Measurements from ENCODE around the gene ULK2.

Gene ULK2

DNA sequence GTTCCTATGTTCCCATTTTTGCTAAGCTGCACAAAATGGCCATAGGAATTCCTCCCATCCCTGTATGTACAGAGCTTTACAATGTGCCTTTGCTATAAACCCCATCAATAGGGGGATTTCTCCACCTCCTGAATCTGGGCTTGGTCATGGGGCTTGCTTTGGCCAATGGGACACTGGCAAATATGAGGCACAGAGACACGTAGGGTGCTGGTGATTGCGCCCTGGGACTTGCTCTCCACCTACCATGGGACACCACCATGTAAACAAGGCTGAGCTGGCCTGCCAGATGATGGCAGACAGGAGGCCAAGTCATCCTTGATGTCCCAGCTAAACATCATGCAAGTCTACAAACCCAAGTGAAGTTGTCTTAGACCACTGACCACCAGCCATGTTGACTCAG, 104.3 kb downstream of the ULK2 start:
- no peak for TF ChIP-seq ZFP3 (CRISPR knock-in tag; IDR thresholded peaks at IDR 0.05)
- no peak for TF ChIP-seq ISL1 (CRISPR knock-in tag; IDR thresholded peaks at IDR 0.05)
- no peak for TF ChIP-seq ZC3H10 (CRISPR knock-in tag; IDR thresholded peaks at IDR 0.05)
- TF ChIP-seq RARB (CRISPR knock-in tag; IDR thresholded peaks at IDR 0.05), result no peak
- no peak for TF ChIP-seq SNAI2 (CRISPR knock-in tag; IDR thresholded peaks at IDR 0.05)
- no peak for TF ChIP-seq ARNTL (CRISPR knock-in tag; IDR thresholded peaks at IDR 0.05; ENCODE audit: borderline replicate concordance, low read depth)
- TF ChIP-seq TOX (CRISPR knock-in tag; IDR thresholded peaks at IDR 0.05; ENCODE audit: borderline replicate concordance), result no peak
- TF ChIP-seq TSHZ2 (CRISPR knock-in tag; IDR thresholded peaks at IDR 0.05), result no peak
- TF ChIP-seq, protein P1, sequence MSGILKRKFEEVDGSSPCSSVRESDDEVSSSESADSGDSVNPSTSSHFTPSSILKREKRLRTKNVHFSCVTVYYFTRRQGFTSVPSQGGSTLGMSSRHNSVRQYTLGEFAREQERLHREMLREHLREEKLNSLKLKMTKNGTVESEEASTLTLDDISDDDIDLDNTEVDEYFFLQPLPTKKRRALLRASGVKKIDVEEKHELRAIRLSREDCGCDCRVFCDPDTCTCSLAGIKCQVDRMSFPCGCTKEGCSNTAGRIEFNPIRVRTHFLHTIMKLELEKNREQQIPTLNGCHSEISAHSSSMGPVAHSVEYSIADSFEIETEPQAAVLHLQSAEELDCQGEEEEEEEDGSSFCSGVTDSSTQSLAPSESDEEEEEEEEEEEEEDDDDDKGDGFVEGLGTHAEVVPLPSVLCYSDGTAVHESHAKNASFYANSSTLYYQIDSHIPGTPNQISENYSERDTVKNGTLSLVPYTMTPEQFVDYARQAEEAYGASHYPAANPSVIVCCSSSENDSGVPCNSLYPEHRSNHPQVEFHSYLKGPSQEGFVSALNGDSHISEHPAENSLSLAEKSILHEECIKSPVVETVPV (CRISPR knock-in tag; IDR thresholded peaks at IDR 0.05), result no peak
- no peak for TF ChIP-seq TCF4 (CRISPR knock-in tag; IDR thresholded peaks at IDR 0.05; ENCODE audit: borderline replicate concordance)
- TF ChIP-seq PPARA (CRISPR knock-in tag; IDR thresholded peaks at IDR 0.05; ENCODE audit: borderline replicate concordance), result no peak
- TF ChIP-seq BACH2 (CRISPR knock-in tag; IDR thresholded peaks at IDR 0.05; ENCODE audit: borderline replicate concordance), result no peak
- ATAC-seq, result no peak

DNA sequence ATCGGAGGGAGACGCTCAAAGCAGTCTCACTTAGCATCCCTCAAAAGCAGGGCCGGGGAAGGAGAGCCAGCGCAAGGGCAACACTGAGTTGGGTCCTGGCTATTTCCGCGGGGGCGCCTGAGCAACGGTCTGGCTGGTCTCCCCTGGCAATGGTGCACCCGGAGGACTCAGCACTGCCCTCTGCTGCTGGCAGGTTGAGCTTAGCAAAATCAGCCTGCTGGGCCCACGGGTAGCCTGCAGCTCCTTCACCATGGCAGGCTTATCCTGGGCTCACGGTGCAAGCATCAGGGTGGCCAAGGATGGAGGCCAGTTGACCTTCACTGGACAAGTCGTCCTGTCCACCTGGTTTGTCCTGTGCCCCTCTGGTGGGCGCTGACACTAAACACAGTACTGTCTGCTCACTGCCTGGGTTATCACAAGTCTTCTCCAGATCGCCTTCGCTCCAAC, 105.2 kb downstream of the ULK2 start:
- ATAC-seq, result peak; percentile 90
- TF ChIP-seq TSHZ2 (CRISPR knock-in tag; IDR thresholded peaks at IDR 0.05), result no peak

- TF ChIP-seq BACH2 (CRISPR knock-in tag; IDR thresholded peaks at IDR 0.05; ENCODE audit: borderline replicate concordance) (no peak), PATZ1 (CRISPR knock-in tag; IDR thresholded peaks at IDR 0.05; ENCODE audit: borderline replicate concordance) (no peak), ZNF70 (CRISPR knock-in tag; IDR thresholded peaks at IDR 0.05) (no peak), OSR1 (CRISPR knock-in tag; IDR thresholded peaks at IDR 0.05) (no peak), ESRRG (CRISPR knock-in tag; IDR thresholded peaks at IDR 0.05) (no peak), TCF4 (CRISPR knock-in tag; IDR thresholded peaks at IDR 0.05; ENCODE audit: borderline replicate concordance) (no peak), SNAI2 (CRISPR knock-in tag; IDR thresholded peaks at IDR 0.05) (no peak), TOX (CRISPR knock-in tag; IDR thresholded peaks at IDR 0.05; ENCODE audit: borderline replicate concordance) (no peak), GLIS3 (CRISPR knock-in tag; IDR thresholded peaks at IDR 0.05) (no peak), TSHZ2 (CRISPR knock-in tag; IDR thresholded peaks at IDR 0.05) (no peak)
- ATAC-seq, result no peak
Observed at GRCh38 chr17:19760746-19761145, 107.0 kb downstream of the ULK2 start.

Measured in SK-N-SH treated with all-trans-retinoic acid at 6 μM for 48 hours (cell line).